ENCODE measurements around the gene LRRC75A. TPM values are rescaled to one million over a fixed set of nuclear protein-coding genes. Genes with fewer than 3 reads are reported as not detected.
"Not testable (repeated sequence)": the region's sequence is repeated elsewhere in the genome, so short reads cannot be mapped to it uniquely, and the experiment has no call there.

The LRRC75A gene, protein sequence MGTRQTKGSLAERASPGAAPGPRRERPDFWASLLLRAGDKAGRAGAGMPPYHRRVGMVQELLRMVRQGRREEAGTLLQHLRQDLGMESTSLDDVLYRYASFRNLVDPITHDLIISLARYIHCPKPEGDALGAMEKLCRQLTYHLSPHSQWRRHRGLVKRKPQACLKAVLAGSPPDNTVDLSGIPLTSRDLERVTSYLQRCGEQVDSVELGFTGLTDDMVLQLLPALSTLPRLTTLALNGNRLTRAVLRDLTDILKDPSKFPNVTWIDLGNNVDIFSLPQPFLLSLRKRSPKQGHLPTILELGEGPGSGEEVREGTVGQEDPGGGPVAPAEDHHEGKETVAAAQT
- total RNA-seq (1 to 10 TPM in 4 of 5 experiments, under 1 TPM in 1; 0.92 to 5.2 (median 3.8) TPM), polyA plus RNA-seq (1 to 10 TPM; 1.7 to 2.6 TPM), total RNA-seq (2.3 reads per million, percentile 11 among the genes with 10 or more reads in this experiment)

DNA sequence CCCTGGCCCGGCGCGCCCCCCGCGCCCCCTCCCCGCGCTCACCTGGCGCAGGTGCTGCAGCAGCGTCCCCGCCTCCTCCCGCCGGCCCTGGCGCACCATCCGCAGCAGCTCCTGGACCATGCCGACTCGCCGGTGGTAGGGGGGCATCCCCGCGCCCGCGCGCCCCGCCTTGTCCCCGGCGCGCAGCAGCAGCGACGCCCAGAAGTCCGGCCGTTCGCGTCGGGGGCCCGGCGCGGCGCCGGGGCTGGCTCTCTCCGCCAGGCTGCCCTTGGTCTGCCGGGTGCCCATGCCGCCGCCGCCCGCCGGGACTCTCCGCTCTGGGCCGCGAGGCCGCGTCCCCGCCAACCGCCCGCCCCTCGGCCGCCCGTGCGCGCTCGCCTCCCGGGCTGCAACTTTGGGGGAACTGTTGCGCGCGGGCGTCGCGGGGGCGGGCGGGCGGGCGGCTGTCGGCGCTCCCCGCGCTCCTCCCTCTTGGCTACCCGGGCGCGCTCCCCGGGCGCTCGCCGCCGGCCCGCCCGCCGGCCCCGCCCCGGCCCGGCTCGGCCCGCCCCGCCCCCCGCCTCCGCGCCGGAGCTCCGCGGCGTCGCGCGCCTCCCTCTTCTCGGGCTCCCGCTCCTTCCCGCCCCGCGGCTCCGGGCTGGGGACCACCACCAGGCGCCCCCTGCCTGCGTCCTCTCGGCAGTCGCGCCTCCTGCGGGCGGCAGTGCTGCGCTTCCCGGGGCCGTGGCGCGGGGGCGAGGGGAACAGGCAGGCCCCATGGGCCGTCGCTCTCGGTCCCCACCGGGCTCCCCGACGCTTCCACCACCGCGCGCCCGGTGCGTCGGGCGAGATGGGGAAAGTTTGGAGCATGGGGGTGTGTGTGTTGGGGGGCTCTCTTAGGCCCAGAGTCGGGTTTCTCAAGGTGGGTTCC lies at the start of gene LRRC75A:
LRRC75A (minus strand) TSS at position 491 of the 910 bp plus-strand sequence; CDS start at position 288, 203 bp downstream.
- H3K27me3 Mint-ChIP-seq, result peaks cover 0 to 54% (median 0%) of the 10 kb centered on the region in 5 donors
- Histone ChIP-seq H3K27ac (ENCODE audit: low read depth, low read length) (no peak within 1 kb of the TSS), H3K9me3 (ENCODE audit: control insufficient read depth in 2 of 3, low read length in 3 of 3) (no peaks in the 10 kb centered on the region), H3K27me3 (ENCODE audit: control insufficient read depth in 2 of 2, insufficient read depth in 2 of 2, low read length in 2 of 2) (no peaks in the 10 kb centered on the region), H3K36me3 (ENCODE audit: control insufficient read depth in 2 of 3, insufficient read depth in 3 of 3, low read length in 3 of 3) (no peaks in the 10 kb centered on the region), H3K4me1 (ENCODE audit: control insufficient read depth in 2 of 2, insufficient read depth in 2 of 2, low read length in 2 of 2) (peaks cover 7 to 9% of the 10 kb centered on the region in 2 donors), H3K4me3 (ENCODE audit: low read length) (peak within 1 kb of the TSS; percentile 51)
- intact Hi-C loops (cut with micrococcal nuclease), result loop anchor here (1.0 to 5.0 kb wide), 3 partner anchors 43 to 55 kb away; no protein-coding TSS in a partner anchor
- H3K27ac Mint-ChIP-seq, result peak within 1 kb of the TSS in 4 of 9 donors; percentile 28 to 80 (median 48)
- H3K9me3 Mint-ChIP-seq, result no peaks in the 10 kb centered on the region
- CTCF ChIA-PET, result interaction anchor here (1.4 kb wide), 1 partner anchor 39 kb away, joined by 5 read pairs; no protein-coding TSS in a partner anchor
- ATAC-seq (peak; percentile 94), DNase-seq (peak; percentile 10 to 77 (median 38))
- H3K4me3 Mint-ChIP-seq, result peak within 1 kb of the TSS; percentile 70 to 89 (median 81)
- peaks cover 3 to 16% (median 11%) of the 10 kb centered on the region in 7 donors for H3K4me1 Mint-ChIP-seq
- H3K36me3 Mint-ChIP-seq, result peaks cover 0 to 1% (median 0%) of the 10 kb centered on the region in 5 donors
- POLR2A ChIA-PET, result no interaction called here

GRCh38 chr17:16537130-16537458 lies 45.1 kb upstream of the LRRC75A start:
- DNase-seq, result no peak
- Mint-ChIP-seq H3K9me3 (peaks cover 0 to 24% (median 4%) of the 10 kb centered on the region in 11 donors), H3K4me1 (peaks cover 6 to 23% (median 15%) of the 10 kb centered on the region in 7 donors), H3K27me3 (peaks cover 0 to 4% (median 0%) of the 10 kb centered on the region in 5 donors), H3K36me3 (peaks cover 0 to 4% (median 0%) of the 10 kb centered on the region in 5 donors), H3K4me3 (peak overlapping the region; percentile 90 to 98 (median 96)), H3K27ac (peak overlapping the region; percentile 85 to 96 (median 93))
- intact Hi-C loops (cut with micrococcal nuclease), result loop anchor here (1.0 to 10.0 kb wide), 7 partner anchors 45 to 542 kb away; partner anchors contain the start of genes LRRC75A (in 1 of the 2), TTC19 (in 1 of the 2) and ZSWIM7 (in 1 of the 2)
- H3K9me3 ChIP-seq (ENCODE audit: control insufficient read depth in 2 of 3, low read length in 3 of 3), result no peaks in the 10 kb centered on the region
- peaks cover 4 to 5% of the 10 kb centered on the region in 2 donors for H3K4me1 ChIP-seq (ENCODE audit: control insufficient read depth in 2 of 2, insufficient read depth in 2 of 2, low read length in 2 of 2)
- no peaks in the 10 kb centered on the region for H3K36me3 ChIP-seq (ENCODE audit: control insufficient read depth in 2 of 3, insufficient read depth in 3 of 3, low read length in 3 of 3)
- H3K4me3 ChIP-seq (ENCODE audit: low read length), result no peak overlapping the region
- no peak for ATAC-seq
- POLR2A ChIA-PET, result interaction anchor here (0.7 to 2.3 kb wide), 5 partner anchors 10 to 124 kb away, joined by 3 to 13 read pairs (median 9); partner anchors contain the start of gene ZNF287
- no peaks in the 10 kb centered on the region for H3K27me3 ChIP-seq (ENCODE audit: control insufficient read depth in 2 of 2, insufficient read depth in 2 of 2, low read length in 2 of 2)
- CTCF ChIA-PET, result interaction anchor here (1.0 to 2.5 kb wide), 4 partner anchors 47 to 456 kb away, joined by 5 to 28 read pairs (median 6); no protein-coding TSS in a partner anchor
- peak overlapping the region; percentile 53 for H3K27ac ChIP-seq (ENCODE audit: low read depth, low read length)

DNA sequence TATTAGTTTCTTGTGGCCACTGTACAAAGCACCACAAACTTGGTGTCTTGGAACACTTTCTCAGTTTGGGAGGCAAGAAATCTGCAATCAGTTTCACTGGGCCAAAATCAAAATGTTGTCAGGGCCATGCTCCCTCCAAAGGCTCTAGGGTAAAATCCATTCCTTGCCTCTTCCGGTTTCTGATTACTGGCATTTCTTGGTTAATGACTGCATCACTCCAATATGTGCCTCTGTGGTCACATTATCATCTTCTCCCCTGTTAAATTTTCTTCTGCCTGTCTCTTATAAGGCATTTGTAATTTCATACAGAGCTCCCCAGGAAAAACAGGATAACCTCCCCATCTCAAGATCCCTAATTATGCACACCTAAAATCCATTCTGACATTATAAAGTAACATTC lies 42.2 kb upstream of the LRRC75A start:
- H3K36me3 ChIP-seq (ENCODE audit: control insufficient read depth in 2 of 3, insufficient read depth in 3 of 3, low read length in 3 of 3), result no peaks in the 10 kb centered on the region
- Mint-ChIP-seq H3K4me3 (peak overlapping the region in 1 of 10 donors; percentile 90), H3K27me3 (peaks cover 6 to 18% (median 17%) of the 10 kb centered on the region in 5 donors), H3K36me3 (peaks cover 0 to 2% (median 0%) of the 10 kb centered on the region in 5 donors), H3K27ac (no peak overlapping the region), H3K4me1 (peaks cover 6 to 23% (median 15%) of the 10 kb centered on the region in 7 donors), H3K9me3 (peaks cover 0 to 2% (median 0%) of the 10 kb centered on the region in 11 donors)
- H3K9me3 ChIP-seq (ENCODE audit: control insufficient read depth in 2 of 3, low read length in 3 of 3), result no peaks in the 10 kb centered on the region
- intact Hi-C loops (cut with micrococcal nuclease), result loop anchor here (2.0 to 10.0 kb wide), 2 partner anchors 319 to 539 kb away; partner anchors contain the start of genes NCOR1 (in 1 of the 2), TTC19 (in 1 of the 2) and ZSWIM7 (in 1 of the 2)
- peaks cover 4 to 5% of the 10 kb centered on the region in 2 donors for H3K4me1 ChIP-seq (ENCODE audit: control insufficient read depth in 2 of 2, insufficient read depth in 2 of 2, low read length in 2 of 2)
- DNase-seq (no peak), ATAC-seq (no peak)
- no peak overlapping the region for H3K27ac ChIP-seq (ENCODE audit: low read depth, low read length)
- CTCF ChIA-PET, result no interaction called here
- POLR2A ChIA-PET, result interaction anchor here (1.1 kb wide), 1 partner anchor 96 kb away, joined by 3 read pairs; no protein-coding TSS in a partner anchor
- no peak overlapping the region for H3K4me3 ChIP-seq (ENCODE audit: low read length)
- H3K27me3 ChIP-seq (ENCODE audit: control insufficient read depth in 2 of 2, insufficient read depth in 2 of 2, low read length in 2 of 2), result no peaks in the 10 kb centered on the region

DNA sequence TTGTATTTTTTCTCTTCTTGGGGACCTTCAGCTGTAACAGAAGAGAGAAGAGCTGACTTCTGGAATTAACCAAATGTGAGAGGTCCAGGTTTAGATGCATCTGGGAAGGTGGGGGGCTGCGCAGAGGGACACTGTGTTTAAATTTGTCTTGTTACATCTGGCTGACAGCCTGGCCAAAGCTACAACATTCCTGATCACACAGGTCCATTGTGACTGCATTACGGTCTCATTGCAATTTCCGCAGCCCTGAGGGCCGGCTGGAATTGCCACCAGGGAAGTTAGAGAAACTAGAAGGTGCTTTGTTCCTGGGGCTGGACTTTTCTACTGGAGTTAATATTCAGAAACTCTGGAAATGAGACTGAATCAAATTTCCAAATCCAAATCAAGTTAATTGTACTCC lies 37.9 kb upstream of the LRRC75A start:
- intact Hi-C loops (cut with micrococcal nuclease), result loop anchor here in 1 of 2 donors (10.0 kb wide), 1 partner anchor 535 kb away; the partner anchor contains the start of genes TTC19 and ZSWIM7
- Mint-ChIP-seq H3K4me1 (peaks cover 1 to 4% (median 1%) of the 10 kb centered on the region in 7 donors), H3K36me3 (no peaks in the 10 kb centered on the region), H3K27ac (no peak overlapping the region), H3K4me3 (no peak overlapping the region), H3K9me3 (peaks cover 0 to 2% (median 0%) of the 10 kb centered on the region in 11 donors), H3K27me3 (peaks cover 25 to 37% (median 35%) of the 10 kb centered on the region in 5 donors)
- no peak overlapping the region for H3K4me3 ChIP-seq (ENCODE audit: low read length)
- H3K27me3 ChIP-seq (ENCODE audit: control insufficient read depth in 2 of 2, insufficient read depth in 2 of 2, low read length in 2 of 2), result no peaks in the 10 kb centered on the region
- no peak for ATAC-seq
- no peaks in the 10 kb centered on the region for H3K36me3 ChIP-seq (ENCODE audit: control insufficient read depth in 2 of 3, insufficient read depth in 3 of 3, low read length in 3 of 3)
- ChIA-PET CTCF (interaction anchor here (1.2 kb wide), 1 partner anchor 9 kb away, joined by 3 read pairs; no protein-coding TSS in a partner anchor), POLR2A (interaction anchor here (0.9 kb wide), 1 partner anchor 13 kb away, joined by 3 read pairs; no protein-coding TSS in a partner anchor)
- no peaks in the 10 kb centered on the region for H3K9me3 ChIP-seq (ENCODE audit: control insufficient read depth in 2 of 3, low read length in 3 of 3)
- peaks cover under 1 to 1% of the 10 kb centered on the region in 2 donors for H3K4me1 ChIP-seq (ENCODE audit: control insufficient read depth in 2 of 2, insufficient read depth in 2 of 2, low read length in 2 of 2)
- H3K27ac ChIP-seq (ENCODE audit: low read depth, low read length), result no peak overlapping the region
- no peak for DNase-seq

DNA sequence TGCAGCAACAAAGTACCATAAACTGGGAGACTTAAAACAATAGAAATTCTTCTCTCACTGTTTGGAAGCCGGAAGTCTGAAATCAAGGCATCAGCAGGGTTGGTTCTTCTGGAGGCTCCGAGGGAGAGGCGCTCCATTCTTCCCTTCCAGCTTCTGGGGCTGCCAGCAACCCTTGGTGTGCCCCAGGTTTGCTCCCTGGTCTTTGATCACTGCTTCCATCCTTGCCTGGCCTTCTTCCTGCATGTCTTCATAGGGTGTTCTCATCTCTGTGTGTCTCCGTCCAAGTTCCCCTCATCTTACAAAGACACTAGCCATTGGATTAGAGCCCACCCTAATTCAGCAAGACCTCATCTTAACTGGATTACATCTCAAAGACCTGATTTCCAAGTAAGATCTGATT lies 35.3 kb upstream of the LRRC75A start:
- Mint-ChIP-seq H3K4me3 (no peak overlapping the region), H3K4me1 (peaks cover 0 to 4% (median 0%) of the 10 kb centered on the region in 7 donors), H3K9me3 (no peaks in the 10 kb centered on the region), H3K27ac (no peak overlapping the region), H3K36me3 (no peaks in the 10 kb centered on the region), H3K27me3 (peaks cover 25 to 39% (median 36%) of the 10 kb centered on the region in 5 donors)
- Histone ChIP-seq H3K36me3 (ENCODE audit: control insufficient read depth in 2 of 3, insufficient read depth in 3 of 3, low read length in 3 of 3) (no peaks in the 10 kb centered on the region), H3K4me1 (ENCODE audit: control insufficient read depth in 2 of 2, insufficient read depth in 2 of 2, low read length in 2 of 2) (no peaks in the 10 kb centered on the region), H3K27me3 (ENCODE audit: control insufficient read depth in 2 of 2, insufficient read depth in 2 of 2, low read length in 2 of 2) (no peaks in the 10 kb centered on the region), H3K9me3 (ENCODE audit: control insufficient read depth in 2 of 3, low read length in 3 of 3) (no peaks in the 10 kb centered on the region), H3K4me3 (ENCODE audit: low read length) (no peak overlapping the region), H3K27ac (ENCODE audit: low read depth, low read length) (no peak overlapping the region)
- no peak for DNase-seq
- ChIA-PET POLR2A (no interaction called here), CTCF (no interaction called here)
- ATAC-seq, result no peak
- intact Hi-C loops (cut with micrococcal nuclease), result no loop called here

- DNase-seq; H3K36me3 ChIP-seq (ENCODE audit: control insufficient read depth in 2 of 3, insufficient read depth in 3 of 3, low read length in 3 of 3); H3K4me1 Mint-ChIP-seq; intact Hi-C loops (cut with micrococcal nuclease); H3K27ac Mint-ChIP-seq; H3K9me3 ChIP-seq (ENCODE audit: control insufficient read depth in 2 of 3, low read length in 3 of 3); H3K9me3 Mint-ChIP-seq; H3K4me3 Mint-ChIP-seq; H3K4me1 ChIP-seq (ENCODE audit: control insufficient read depth in 2 of 2, insufficient read depth in 2 of 2, low read length in 2 of 2); H3K27ac ChIP-seq (ENCODE audit: low read depth, low read length); ATAC-seq; H3K4me3 ChIP-seq (ENCODE audit: low read length); POLR2A ChIA-PET; H3K27me3 ChIP-seq (ENCODE audit: control insufficient read depth in 2 of 2, insufficient read depth in 2 of 2, low read length in 2 of 2); H3K36me3 Mint-ChIP-seq: not testable (repeated sequence)
- CTCF ChIA-PET, result interaction anchor here (0.6 to 1.0 kb wide), 3 partner anchors 71 to 162 kb away, joined by 3 to 4 read pairs (median 4); no protein-coding TSS in a partner anchor
- H3K27me3 Mint-ChIP-seq, result peaks cover 18 to 32% (median 28%) of the 10 kb centered on the region in 5 donors
These were observed 33.6 kb upstream of the LRRC75A start for GRCh38 chr17:16525556-16525955.
